GM18519 (cell line): ENCODE data around the gene OSBP2.
"Not testable (repeated sequence)": the region's sequence is repeated elsewhere in the genome, so short reads cannot be mapped to it uniquely, and the experiment has no call there.

ENCODE experiments used
- ATAC-seq: cut with Tn5 transposase; IDR thresholded peaks from one replicate; pipeline ENCODE4 v1.9.1; 2021; ENCODE audit warnings: mild to moderate bottlenecking, moderate library complexity; ENCODE audit not compliant: unreplicated experiment, low FRiP score

The OSBP2 gene

GRCh38 chr22:30718491-30718890 is 23.8 kb downstream of the OSBP2 start:
- ATAC-seq: no peak

DNA sequence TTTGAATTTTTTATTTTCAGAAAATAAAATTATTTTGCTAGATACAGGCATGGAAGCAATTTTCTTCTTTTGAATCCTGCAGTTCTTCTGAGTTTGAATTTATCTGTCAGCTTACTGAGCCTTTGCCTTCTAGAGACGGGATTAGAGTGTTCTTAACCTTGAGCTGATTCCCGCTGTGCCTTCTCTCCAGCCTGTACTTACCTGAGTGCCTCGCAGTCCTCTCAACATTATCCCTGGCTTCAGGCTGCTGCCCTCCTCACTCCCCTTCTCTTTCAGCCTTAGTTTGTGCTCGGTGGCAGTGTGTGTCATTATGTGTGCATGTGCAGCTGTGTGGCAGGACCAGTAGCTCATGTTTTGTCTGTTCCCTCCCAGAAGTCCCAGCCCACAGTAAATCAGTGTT is 24.3 kb downstream of the OSBP2 start:
- no peak for ATAC-seq

GRCh38 chr22:30720263-30720837 is 25.7 kb downstream of the OSBP2 start:
- ATAC-seq: no peak

DNA sequence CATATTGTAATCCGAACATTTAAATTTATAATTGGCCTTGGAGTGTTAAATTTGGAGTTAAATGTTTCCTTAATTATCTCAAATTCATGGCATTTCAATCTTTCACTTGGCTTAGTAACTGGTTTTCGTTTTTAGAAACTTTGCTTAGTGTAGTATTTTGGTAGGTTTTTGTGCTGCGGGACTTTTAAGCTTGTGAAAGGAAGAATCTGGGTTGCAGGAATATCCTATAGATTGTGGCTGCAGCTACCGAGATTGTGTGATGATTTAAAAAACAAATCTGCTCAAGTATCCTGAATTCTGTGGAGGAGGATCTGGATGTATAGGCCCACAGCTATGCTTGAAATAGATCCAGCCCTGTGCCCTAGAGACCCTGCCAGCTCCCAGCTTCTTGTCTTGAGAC is 27.1 kb downstream of the OSBP2 start:
- no peak for ATAC-seq

DNA sequence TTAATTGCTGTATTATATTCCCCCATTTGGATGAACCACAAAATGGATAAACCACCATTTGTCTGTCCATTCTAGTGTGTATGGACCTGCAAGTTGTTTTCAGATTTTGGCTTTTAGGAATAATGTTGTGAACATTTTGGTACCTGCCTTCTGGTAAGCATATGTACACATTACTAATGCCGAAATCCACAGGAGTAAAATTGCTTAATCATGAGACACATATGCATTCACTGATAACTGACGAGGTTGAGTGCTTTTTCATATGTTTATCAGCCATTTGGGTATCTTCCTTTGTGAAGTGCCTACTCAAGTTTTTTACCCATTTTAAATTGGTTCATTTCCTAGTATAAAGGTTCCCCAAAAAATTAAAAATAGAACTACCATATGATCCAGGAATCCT is 34.2 kb downstream of the OSBP2 start:
- ATAC-seq: no peak

DNA sequence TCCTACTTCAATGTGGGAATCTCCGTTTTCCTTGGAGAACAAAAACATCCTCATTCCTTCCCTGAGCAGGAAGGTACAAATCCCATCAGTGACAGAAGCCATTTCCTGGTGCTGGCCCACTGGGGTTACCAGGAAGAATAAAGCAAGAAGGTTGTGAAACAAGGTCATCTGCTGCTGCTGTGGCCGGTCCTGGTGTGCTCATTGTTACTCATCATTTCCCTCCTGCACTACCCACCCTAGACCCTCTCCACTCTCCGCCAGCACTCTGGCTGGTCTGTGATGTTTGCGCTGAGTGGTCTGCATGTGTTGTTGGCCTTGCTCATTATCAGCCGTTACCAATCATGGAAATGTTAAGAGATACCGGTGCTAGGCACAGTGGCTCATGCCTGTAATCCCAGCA is 37.0 kb downstream of the OSBP2 start:
- no peak for ATAC-seq

DNA sequence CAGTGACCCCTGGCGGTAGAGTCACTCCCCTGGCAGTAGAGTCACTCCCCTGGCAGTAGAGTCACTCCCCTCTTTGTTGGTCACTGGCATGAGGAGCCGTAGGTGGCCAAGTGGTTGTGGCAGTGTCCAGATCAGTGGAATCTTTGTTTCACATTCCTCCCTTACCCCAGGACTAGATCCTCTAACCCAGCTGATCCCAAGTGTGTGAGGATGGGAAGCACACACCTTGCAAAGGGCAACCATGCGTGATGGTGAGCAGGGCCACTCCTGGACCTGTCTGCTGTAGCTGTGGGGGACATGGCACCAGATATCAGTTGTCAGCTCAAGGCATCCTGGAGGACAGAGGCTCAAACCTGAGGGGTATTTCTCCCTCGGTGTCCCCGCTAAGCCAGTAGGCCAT is 37.8 kb downstream of the OSBP2 start:
- no peak for ATAC-seq

DNA sequence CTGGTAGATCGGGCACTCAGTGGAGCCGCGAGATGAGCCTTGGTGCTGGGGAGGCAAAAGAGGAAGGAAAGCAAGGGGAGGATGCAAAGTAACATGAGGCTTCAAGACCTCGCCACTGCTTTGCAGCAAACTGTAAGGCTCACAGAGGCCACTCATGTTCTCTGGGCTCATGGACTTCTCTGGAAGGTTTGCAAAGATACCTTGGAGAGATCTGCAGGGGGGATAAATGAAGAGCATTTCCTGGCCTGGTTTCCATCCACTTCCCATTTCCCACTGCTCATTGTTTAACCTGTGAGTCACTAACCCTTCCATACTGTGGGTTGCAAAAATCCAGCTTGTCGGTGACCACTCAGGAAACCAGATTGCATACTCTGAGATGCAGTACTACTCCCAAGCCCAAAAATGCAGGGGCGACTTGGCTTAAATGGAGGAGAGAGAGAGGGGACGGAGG is 38.5 kb downstream of the OSBP2 start:
- ATAC-seq: no peak

DNA sequence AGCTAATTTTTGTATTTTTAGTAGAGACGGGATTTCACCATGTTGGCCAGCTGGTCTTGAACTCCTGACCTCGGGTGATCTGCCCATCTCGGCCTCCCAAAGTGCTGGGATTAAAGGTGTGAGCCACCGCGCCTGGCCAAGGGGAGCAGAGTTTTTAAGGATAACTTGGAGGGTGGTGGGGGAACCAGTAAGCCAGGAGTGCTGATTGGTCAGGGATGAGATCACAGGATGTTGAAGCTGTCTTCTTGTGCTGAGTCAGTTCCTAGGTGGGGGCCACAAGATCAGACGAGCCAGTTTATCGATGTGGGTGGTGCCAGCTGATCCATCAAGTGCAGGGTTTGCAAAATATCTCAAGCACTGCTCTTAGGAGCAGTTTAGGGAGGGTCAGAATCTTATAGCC is 45.3 kb downstream of the OSBP2 start:
- ATAC-seq: not testable (repeated sequence)

DNA sequence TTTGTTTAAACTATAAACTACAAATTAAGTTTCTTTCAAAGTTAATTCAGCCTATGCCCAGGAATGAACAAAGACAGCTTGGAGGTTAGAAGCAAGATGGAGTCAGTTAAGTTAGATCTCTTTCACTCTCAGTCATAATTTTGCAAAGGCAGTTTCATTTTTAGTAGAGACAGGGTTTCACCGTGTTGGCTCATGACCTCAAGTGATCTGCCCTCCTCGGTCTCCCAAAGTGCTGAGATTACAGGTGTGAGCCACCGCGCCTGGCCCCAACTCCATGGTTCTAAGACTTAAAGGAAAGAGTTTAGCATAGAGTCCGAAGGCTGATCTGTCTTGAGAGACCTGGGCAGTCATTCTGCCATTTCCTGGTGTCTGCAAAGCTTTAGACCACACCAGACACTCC is 45.8 kb downstream of the OSBP2 start:
- not testable (repeated sequence) for ATAC-seq

DNA sequence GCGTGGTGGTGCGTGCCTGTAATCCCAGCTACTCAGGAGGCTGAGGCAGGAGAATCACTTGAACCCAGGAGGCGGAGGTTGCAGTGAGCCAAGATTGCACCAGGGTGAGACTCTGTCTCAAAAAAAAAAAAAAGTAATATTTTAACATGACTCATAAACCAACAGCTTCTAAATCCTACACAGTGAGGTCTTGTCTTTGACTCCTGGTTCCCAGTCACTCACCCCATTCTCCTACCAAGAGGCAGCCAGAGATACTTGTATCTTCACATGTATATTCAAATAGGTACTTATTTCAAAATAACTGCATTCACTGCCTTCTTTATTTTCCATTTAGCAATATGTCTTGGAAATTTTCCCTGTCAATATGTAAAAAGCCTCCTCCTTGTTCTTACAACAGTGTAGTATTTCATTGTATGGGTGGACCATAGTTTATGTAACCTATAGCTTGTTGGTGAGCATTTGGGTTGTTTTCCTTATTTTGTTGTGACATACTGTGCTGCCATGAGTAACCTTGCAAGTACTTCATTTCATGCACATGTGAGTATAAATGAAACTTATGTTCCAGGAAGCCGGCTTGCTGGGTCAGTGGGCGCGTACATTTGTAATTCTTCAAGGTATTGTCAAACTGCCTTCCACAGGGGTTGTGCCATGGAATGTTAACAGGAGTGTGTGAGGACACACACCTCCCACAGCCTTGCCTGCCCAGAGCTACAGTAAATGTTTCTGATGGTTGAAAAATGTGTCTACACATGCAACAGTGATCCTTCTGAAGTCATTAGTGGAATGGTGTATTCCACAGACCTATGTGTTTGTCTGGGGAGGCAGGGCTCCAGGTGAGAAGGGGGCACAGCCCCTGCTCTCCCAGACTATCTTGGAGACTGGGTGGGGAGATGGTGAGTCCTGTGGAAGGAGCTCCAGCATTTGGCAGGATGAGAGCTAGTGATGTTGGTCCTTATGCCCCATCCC is 47.9 kb downstream of the OSBP2 start:
- ATAC-seq: no peak

DNA sequence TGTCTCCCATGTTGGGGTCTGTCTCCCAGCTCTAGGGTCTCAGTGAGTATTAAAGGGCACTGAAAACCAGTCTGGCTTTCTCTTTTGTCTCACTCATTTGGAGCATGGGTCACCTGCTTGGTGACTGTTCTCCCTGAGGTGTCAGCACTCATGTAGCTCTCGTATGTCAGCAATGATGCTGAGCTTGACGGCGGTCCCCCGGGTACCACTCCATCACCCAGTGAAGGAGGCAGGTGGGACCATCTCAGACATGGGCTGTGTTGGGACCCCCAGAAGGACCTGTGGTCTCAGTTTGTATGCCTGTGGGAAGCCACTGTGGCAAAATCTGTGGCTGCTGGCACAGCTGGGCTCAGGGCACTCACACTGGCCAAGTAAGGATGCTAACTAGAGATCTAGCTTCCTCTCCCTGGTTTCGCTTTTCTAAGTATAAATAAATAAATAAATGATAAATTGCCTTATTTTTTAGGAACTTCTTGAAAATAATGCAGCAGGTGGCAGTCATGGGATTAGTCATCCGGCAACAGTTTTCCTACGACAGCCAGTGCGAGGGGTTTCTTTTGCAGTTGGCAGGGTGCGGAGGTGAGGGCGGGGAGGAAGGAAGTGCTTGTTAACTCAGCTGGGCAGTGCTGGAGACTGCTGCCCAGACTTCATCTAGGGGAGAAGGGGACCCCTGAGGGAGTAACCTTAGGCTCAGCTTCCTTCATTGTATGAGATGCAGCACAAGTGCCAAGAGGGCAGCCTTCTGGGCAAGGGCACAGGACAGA is 48.8 kb downstream of the OSBP2 start:
- ATAC-seq: no peak

- no peak for ATAC-seq
Measured at GRCh38 chr22:30744224-30744623, 49.5 kb downstream of the OSBP2 start.

DNA sequence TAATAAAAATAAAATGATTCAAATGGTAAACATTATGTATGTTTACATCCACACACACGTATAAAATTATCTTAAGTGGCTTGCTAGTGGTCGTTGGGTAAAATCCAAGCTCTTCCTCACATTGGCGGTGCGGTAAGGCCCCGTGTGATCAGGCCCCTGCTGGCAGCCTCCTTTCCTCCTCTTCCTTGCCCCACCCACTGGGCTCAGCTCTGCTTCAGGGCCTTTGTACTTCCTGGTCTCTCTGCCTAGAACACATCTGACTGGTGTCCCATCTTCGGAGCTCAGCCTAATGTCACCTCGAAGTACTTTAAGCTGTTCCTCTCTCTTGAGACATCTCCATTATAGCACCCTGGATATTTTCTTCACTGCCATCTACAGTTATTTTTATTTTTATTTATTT is 52.8 kb downstream of the OSBP2 start:
- ATAC-seq: no peak

DNA sequence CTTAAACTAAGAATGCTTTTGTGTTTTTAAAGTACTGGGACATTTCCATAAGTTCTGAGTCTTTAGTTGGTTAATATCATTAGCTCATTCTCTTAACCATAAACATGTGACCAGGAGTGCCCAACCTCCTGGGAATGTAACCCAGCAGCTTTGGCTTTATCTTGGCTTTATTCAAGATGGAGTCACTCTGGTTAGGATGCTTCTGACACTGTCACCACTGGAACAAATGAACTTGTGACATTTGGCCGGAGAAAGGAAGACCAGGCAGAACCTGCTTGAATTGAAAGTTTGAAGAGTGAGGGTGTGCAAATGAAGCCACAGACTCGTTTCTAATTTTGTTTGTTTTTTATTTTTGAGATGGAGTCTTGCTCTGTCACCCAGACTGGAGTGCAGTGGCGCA is 54.6 kb downstream of the OSBP2 start:
- no peak for ATAC-seq

- ATAC-seq: no peak
Measured at GRCh38 chr22:30749849-30750248, 55.2 kb downstream of the OSBP2 start.

DNA sequence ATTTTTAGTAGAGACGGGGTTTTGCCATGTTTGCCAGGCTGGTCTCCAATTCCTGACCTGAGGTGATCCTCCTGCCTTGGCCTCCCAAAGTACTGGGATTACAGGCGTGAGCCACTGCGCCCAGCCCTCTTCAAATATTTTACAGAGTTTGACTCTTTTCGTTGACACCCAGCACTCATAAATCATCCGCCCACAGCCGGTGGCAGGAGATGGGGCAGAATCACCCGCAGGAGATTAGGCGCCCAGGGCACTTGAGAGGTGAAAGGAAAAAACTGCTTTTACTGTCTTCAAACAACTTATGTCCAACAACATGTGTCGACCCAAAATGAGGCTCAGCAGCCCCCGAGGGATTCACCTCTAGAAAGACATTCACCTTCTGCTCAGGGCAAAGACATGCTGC is 56.9 kb downstream of the OSBP2 start:
- no peak for ATAC-seq

GRCh38 chr22:30752771-30753170 is 58.1 kb downstream of the OSBP2 start:
- ATAC-seq: no peak

- no peak for ATAC-seq
Measured at GRCh38 chr22:30753701-30754100, 59.0 kb downstream of the OSBP2 start.

DNA sequence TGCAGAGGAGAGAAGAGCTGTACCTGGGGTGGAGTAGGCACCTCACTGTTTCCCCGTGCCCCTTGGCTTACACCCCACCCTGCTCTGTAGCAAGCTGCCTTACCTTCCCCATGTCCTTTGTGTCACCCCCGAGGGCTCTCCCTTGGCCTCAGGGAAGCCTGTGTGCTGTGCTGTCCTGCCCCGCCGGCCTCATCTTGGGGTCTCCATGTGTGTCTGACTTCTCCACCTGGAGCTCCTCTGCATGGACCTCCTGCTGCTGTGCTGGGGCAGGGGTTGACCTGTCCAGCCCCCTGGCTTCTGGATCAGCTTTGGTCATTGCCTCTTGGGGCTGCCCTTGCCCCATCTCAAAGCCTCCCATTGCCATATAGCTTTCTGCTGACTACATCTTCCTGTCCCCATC is 59.8 kb downstream of the OSBP2 start:
- no peak for ATAC-seq
